B cell (primary cell): Measurements from ENCODE around the gene TNRC6C.

Experiments
- EZH2 ChIP-seq: IDR thresholded peaks from 2 replicates; pipeline ENCODE4 v1.6.1; 2012; ENCODE audit warnings: borderline replicate concordance, low read depth, mild to moderate bottlenecking, moderate library complexity, low read length; ENCODE audit not compliant: insufficient read depth, poor library complexity, severe bottlenecking
- TF ChIP-seq, protein P1 (sequence below): fragments of 200-600 bp; IDR thresholded peaks from one replicate; pipeline ENCODE4 v1.8.0; 2022; ENCODE audit warnings: antibody characterized with exemption, mild to moderate bottlenecking

DNA sequence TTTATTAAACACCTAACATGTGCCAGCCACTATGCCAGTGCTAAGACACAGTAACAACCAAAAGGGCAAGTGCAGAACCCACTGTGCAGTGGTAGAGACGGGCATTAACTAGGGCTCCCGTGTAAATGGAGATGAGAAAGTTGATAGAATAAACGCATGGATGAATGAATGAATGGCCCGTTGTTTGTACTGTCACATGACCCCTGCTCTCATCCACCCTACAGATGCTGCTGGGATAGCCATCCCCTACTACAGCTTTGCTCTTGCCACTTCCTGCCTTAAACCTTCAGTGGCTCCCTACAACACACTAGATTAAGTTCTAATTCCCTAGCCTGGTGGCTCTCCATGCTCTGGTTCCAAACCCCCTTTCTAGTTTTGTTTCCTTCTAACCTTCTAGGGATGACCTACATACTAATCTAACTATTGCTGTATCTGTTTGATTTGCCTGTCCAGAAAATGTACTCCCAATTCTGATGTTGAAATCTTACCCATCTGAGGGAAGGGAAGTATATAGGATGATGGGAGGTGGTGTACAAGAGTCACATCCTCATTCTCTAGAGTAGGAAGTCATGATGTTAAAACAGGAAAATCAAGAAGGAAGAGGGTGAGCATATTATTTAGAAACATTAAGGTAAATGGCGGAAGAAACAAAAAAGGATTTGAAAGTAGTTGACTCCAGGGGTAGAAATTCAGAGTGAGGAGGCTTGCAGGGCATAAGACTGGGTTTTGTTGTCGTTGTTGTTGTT lies 11.4 kb upstream of the TNRC6C start:
- TF ChIP-seq, protein P1, sequence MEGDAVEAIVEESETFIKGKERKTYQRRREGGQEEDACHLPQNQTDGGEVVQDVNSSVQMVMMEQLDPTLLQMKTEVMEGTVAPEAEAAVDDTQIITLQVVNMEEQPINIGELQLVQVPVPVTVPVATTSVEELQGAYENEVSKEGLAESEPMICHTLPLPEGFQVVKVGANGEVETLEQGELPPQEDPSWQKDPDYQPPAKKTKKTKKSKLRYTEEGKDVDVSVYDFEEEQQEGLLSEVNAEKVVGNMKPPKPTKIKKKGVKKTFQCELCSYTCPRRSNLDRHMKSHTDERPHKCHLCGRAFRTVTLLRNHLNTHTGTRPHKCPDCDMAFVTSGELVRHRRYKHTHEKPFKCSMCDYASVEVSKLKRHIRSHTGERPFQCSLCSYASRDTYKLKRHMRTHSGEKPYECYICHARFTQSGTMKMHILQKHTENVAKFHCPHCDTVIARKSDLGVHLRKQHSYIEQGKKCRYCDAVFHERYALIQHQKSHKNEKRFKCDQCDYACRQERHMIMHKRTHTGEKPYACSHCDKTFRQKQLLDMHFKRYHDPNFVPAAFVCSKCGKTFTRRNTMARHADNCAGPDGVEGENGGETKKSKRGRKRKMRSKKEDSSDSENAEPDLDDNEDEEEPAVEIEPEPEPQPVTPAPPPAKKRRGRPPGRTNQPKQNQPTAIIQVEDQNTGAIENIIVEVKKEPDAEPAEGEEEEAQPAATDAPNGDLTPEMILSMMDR, result no peak
- no peak for TF ChIP-seq EZH2
